Tibial artery (tissue), 4 donors: ENCODE results near the gene RNF113B.

ENCODE experiments used
- DNase-seq, 2 donors: peaks; one replicate each; pipeline ENCODE4 v3.0.0-alpha.2; 2019
- H3K27ac ChIP-seq, 2 donors: fragments of 200-600 bp; sonication (generic) in 1 of 2; 1 replicate in 1 of 2; 2 replicates in 1 of 2; pipeline ENCODE4 v1.5.1; 2018 to 2019; ENCODE audit warnings: mild to moderate bottlenecking in 1 of 2
- H3K27me3 ChIP-seq, 2 donors: fragments of 200-600 bp; sonication (generic) in 1 of 2; one replicate each; pipeline versions ENCODE4 v1.5.1 to v1.6.0; 2016 to 2019
- H3K36me3 ChIP-seq, 3 donors: fragments of 200-600 bp; sonication (generic) in 2 of 3; one replicate each; pipeline ENCODE4 v1.5.1; 2016 to 2019; ENCODE audit warnings: mild to moderate bottlenecking in 2 of 3
- H3K4me1 ChIP-seq, 4 donors: fragments of 200-600 bp; sonication (generic) in 2 of 4; 1 replicate in 3 of 4; 2 replicates in 1 of 4; pipeline ENCODE4 v1.5.1; 2016 to 2019
- H3K4me3 ChIP-seq, 2 donors: fragments of 200-600 bp; sonication (generic) in 1 of 2; 1 replicate in 1 of 2; 2 replicates in 1 of 2; pipeline ENCODE4 v1.5.1; 2018 to 2019; ENCODE audit warnings: mild to moderate bottlenecking in 2 of 2
- H3K9me3 ChIP-seq, 3 donors: fragments of 200-600 bp; sonication (generic) in 1 of 3; one replicate each; pipeline ENCODE4 v1.5.1; 2016 to 2019
- intact Hi-C: fragments of 100-400 bp; cut with DNase I; formaldehyde crosslinking; loops from one replicate; pipeline ENCODE4 v1.15.0; 2023; ENCODE audit warnings: low total_unique reads
- TF ChIP-seq, protein P1 (sequence below), 2 experiments: fragments of 200-600 bp in 1 of 2; fragments of 450-650 bp in 1 of 2; IDR thresholded peaks; one replicate each; pipeline ENCODE4 v1.5.1; 2017 to 2019; ENCODE audit warnings: antibody characterized with exemption in 2 of 2, mild to moderate bottlenecking in 1 of 2, moderate library complexity in 1 of 2

The RNF113B gene

DNA sequence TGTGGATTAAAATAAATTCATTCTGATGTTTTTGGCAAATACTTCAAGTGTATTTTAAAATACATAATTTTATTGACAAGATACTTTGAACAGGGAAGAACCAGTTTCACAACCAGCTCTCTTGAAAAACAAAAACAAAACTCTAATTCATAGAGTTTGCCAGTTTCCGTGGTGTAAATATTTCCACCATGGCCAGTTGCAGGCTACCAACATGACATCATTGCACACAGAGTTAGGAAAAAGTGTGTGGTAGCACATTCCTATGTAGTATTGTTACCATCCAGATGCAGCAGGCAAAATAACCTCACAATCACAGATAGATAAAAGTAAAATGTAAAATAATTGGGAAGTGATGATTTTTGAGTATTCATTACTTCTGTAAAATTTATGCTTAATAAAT lies 7.7 kb upstream of the RNF113B start:
- DNase-seq, result no peak
- Histone ChIP-seq H3K4me3 (no peak overlapping the region), H3K9me3 (no peaks in the 10 kb centered on the region), H3K36me3 (no peaks in the 10 kb centered on the region), H3K27ac (peak overlapping the region; percentile 51 to 61), H3K27me3 (no peaks in the 10 kb centered on the region), H3K4me1 (peaks cover 5 to 65% (median 27%) of the 10 kb centered on the region in 4 donors)
- TF ChIP-seq, protein P1, sequence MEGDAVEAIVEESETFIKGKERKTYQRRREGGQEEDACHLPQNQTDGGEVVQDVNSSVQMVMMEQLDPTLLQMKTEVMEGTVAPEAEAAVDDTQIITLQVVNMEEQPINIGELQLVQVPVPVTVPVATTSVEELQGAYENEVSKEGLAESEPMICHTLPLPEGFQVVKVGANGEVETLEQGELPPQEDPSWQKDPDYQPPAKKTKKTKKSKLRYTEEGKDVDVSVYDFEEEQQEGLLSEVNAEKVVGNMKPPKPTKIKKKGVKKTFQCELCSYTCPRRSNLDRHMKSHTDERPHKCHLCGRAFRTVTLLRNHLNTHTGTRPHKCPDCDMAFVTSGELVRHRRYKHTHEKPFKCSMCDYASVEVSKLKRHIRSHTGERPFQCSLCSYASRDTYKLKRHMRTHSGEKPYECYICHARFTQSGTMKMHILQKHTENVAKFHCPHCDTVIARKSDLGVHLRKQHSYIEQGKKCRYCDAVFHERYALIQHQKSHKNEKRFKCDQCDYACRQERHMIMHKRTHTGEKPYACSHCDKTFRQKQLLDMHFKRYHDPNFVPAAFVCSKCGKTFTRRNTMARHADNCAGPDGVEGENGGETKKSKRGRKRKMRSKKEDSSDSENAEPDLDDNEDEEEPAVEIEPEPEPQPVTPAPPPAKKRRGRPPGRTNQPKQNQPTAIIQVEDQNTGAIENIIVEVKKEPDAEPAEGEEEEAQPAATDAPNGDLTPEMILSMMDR (IDR thresholded peaks at IDR 0.05), result no peak
- intact Hi-C loops, result no loop called here

DNA sequence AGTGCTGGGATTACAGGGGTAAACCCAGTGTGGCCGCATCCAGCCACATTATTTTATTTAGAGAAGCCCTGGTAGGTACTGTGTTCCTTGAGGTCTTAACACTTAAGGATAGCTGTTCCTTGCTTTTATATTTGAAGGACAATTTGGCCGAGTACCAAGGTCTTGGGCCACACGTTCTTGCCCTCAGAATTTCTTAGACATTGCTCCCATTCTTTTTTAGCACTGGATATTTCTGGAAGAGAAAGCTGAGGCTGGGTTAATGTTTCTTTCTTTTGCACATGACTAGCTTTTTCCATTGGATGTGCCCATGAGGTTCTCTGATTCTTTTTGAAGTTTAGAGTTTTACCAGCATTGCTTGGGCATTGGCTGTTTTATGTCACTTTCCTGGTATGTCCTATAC lies 5.5 kb upstream of the RNF113B start:
- TF ChIP-seq, protein P1 (IDR thresholded peaks at IDR 0.05), result no peak
- Histone ChIP-seq H3K4me1 (peaks cover 5 to 44% (median 19%) of the 10 kb centered on the region in 4 donors), H3K4me3 (no peak overlapping the region), H3K27ac (peak overlapping the region; percentile 51 to 61), H3K9me3 (no peaks in the 10 kb centered on the region), H3K27me3 (no peaks in the 10 kb centered on the region), H3K36me3 (no peaks in the 10 kb centered on the region)
- intact Hi-C loops, result no loop called here
- no peak for DNase-seq

DNA sequence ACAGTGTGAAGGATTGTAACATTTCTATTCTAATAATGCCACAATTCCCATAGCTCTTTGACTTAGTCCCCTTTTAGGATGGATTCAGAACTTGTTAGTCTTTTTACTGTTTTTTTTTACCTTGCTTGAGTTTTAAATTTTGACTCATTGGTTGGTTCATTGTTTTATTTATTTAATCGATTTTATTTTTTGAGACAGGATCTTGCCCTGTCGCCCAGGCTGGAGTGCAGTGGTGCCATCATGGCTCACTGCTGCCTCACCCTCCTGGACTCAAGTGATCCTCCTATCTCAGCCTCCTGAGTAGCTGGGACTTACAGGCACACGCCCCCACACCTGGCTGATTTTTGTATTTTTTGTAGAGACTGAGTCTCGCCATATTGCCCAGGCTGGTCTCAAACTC lies 5.1 kb upstream of the RNF113B start:
- Histone ChIP-seq H3K36me3 (peaks cover 0 to 3% (median 0%) of the 10 kb centered on the region in 3 donors), H3K4me3 (no peak overlapping the region), H3K4me1 (peaks cover 5 to 40% (median 15%) of the 10 kb centered on the region in 4 donors), H3K27ac (peak overlapping the region; percentile 51 to 61), H3K9me3 (no peaks in the 10 kb centered on the region), H3K27me3 (no peaks in the 10 kb centered on the region)
- no peak for DNase-seq
- TF ChIP-seq, protein P1 (IDR thresholded peaks at IDR 0.05), result no peak
- intact Hi-C loops, result no loop called here

DNA sequence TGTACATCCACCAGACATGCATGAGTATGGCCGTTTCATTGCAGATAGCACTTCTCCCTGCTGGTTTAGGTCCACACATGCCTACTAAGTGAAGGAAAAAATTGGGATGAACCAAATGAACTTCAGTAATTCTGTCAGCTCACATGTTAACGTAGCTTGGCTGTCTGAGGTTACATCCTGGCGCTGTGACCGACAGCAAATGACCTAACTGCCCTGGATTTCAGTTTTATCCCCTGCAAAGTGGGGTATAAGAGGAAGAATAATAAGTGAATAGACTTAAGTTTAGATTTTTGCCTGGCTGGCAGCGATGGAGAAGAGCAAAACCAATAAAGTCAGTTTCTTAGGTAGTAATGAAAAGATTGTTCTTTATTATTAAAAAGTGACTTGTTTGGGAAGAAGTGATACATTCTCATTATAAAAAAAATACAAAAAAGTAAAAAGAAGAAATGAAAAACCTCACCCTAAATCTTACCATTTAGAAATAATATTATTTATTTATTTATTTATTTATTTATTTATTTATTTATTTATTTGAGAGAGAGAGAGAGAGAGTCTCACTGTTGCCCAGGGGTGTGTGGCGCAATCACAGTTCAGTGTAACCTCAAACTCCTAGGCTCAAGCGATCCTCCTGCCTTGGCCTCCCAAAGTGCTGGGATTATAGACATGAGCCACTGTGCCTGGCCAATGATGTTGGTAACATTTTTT lies 4.2 kb upstream of the RNF113B start:
- Histone ChIP-seq H3K27ac (peak overlapping the region in 1 of 2 donors; percentile 61), H3K4me1 (peaks cover 5 to 37% (median 15%) of the 10 kb centered on the region in 4 donors), H3K36me3 (peaks cover 0 to 12% (median 4%) of the 10 kb centered on the region in 3 donors), H3K9me3 (no peaks in the 10 kb centered on the region), H3K27me3 (no peaks in the 10 kb centered on the region), H3K4me3 (no peak overlapping the region)
- DNase-seq, result no peak
- intact Hi-C loops, result no loop called here
- TF ChIP-seq, protein P1 (IDR thresholded peaks at IDR 0.05), result no peak

DNA sequence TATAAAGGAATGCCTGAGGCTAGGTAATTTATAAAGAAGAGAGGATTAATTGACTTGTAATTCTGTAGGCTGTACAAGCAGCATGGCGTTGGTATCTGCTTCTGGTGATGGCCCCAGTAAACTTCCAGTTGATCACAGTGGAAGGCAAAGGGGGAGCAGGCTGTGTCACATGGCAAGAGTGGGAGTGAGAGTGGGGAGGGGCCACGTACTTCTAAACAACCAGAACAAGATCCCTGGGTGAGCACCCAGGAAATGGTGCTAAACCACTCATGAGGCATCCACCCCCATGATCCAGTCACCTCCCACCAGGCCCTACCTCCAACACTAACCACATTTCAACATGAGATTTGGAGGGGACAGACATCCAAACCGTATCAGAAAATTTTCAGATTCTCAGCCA lies 3.0 kb upstream of the RNF113B start:
- no peaks in the 10 kb centered on the region for H3K27me3 ChIP-seq
- no peak overlapping the region for H3K4me3 ChIP-seq
- H3K9me3 ChIP-seq, result no peaks in the 10 kb centered on the region
- peaks cover 5 to 38% (median 16%) of the 10 kb centered on the region in 4 donors for H3K4me1 ChIP-seq
- no peak for DNase-seq
- TF ChIP-seq, protein P1 (IDR thresholded peaks at IDR 0.05), result no peak
- peaks cover 0 to 12% (median 6%) of the 10 kb centered on the region in 3 donors for H3K36me3 ChIP-seq
- intact Hi-C loops, result no loop called here
- no peak overlapping the region for H3K27ac ChIP-seq
